ENCODE data around the gene PITPNM3.

DNA sequence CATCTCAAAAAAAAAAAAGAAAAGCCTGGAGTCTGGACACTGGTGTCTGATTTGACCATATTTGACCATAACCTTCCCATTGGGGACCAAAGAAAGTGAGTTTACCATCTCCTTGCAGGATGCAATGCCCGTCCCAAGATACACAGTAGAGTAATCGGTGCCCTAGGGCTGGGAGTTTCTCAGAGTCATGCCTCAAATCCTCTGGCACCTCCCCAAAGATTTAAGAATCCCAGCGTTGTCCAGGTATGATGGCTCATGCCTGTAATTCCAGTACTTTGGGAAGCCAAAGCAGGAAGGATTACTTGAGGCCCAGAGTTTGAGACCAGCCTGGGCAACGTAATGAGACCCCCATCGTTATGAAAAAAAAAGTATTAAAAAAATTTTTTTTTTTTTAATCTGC, 5.0 kb downstream of the PITPNM3 start:
- TF ChIP-seq, protein P1, sequence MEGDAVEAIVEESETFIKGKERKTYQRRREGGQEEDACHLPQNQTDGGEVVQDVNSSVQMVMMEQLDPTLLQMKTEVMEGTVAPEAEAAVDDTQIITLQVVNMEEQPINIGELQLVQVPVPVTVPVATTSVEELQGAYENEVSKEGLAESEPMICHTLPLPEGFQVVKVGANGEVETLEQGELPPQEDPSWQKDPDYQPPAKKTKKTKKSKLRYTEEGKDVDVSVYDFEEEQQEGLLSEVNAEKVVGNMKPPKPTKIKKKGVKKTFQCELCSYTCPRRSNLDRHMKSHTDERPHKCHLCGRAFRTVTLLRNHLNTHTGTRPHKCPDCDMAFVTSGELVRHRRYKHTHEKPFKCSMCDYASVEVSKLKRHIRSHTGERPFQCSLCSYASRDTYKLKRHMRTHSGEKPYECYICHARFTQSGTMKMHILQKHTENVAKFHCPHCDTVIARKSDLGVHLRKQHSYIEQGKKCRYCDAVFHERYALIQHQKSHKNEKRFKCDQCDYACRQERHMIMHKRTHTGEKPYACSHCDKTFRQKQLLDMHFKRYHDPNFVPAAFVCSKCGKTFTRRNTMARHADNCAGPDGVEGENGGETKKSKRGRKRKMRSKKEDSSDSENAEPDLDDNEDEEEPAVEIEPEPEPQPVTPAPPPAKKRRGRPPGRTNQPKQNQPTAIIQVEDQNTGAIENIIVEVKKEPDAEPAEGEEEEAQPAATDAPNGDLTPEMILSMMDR (conservative IDR thresholded peaks at IDR 0.05 in 1 of 2, IDR thresholded peaks at IDR 0.05 in 1 of 2; ENCODE audit: low read depth in 1 of 2, low read length in 2 of 2): no peak
- TF ChIP-seq EZH2 (IDR thresholded peaks at IDR 0.05; ENCODE audit: low read length, missing control alignments): no peak

All from fibroblast of lung (primary cell).